ENCODE measurements around the gene MISFA.

DNA sequence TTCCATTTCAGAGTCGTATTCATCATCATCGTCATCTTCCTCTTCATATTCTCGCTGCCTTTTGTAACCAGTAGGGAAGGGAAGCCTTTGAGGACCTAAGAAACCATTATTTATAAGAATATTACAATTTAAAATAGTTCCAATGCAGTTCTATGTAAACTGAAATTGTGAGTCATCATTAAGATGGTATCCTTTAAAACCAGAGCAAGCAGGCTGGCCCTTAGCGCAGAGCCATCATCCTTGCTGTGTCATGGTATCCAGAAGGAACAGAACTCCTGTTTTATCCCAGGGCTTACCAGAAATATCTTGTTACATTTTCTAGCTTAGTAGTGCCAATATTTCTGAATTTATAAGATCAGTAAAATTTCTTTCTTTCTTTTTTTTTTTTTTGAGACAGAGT, 12.8 kb downstream of the MISFA start:
- TF ChIP-seq POLR2AphosphoS5 (IDR thresholded peaks at IDR 0.05; ENCODE audit: low read depth, low read length) (no peak), CTCF (IDR thresholded peaks at IDR 0.05) (no peak), REST (IDR thresholded peaks at IDR 0.05; ENCODE audit: insufficient read depth in 1 of 2, low read depth in 2 of 2, low read length in 1 of 2) (no peak), SIN3A (IDR thresholded peaks at IDR 0.05; ENCODE audit: borderline replicate concordance, insufficient read depth, low read depth, low read length) (no peak), TCF7L2 (IDR thresholded peaks at IDR 0.05; ENCODE audit: low read depth, low read length) (no peak)
